Astrocyte of the cerebellum (primary cell): ENCODE measurements around the gene PDZRN3.
A peak's percentile ranks its signal among the peaks of the same experiment; 100 is the strongest.

Experiments
- DNase-seq: peaks from one replicate; pipeline ENCODE4 v3.0.0-alpha.2; 2011; ENCODE audit warnings: low read depth
- H3K4me3 ChIP-seq: 2 replicates; pipeline ENCODE4 v1.5.1; 2011; ENCODE audit warnings: mild to moderate bottlenecking, low read depth, low read length, moderate library complexity
- in situ Hi-C: cut with HindIII; loops from 2 replicates; pipeline ENCODE4 v1.10.0; 2017; ENCODE audit warnings: low sequenced_read_pairs
- TF ChIP-seq, protein P1 (sequence below): IDR thresholded peaks from 2 replicates; pipeline ENCODE4 v1.5.1; 2012; ENCODE audit warnings: low read length, low read depth, moderate library complexity, mild to moderate bottlenecking; ENCODE audit errors: missing control alignments

The PDZRN3 gene

DNA sequence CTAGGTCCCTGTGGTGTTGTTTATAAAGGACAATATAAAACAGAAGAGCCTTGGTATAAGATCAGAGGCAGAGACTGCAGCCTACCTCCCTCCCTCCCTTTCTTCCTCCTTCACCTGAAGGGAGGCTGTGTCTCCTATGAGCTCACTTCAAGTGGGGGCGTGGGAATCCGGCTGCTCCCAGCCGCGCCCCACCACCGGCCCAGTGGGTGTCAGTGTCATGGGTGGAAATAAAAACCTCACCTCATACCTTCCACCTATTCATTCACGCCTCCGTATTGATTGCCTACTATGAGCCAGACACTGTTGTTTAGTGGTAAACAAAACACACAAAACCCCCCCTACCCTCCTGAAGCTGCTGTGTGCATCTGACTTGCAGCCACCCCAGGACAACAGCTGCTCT is 181.9 kb downstream of the PDZRN3 start:
- in situ Hi-C loops: no loop called here
- no peak overlapping the region for H3K4me3 ChIP-seq
- no peak for DNase-seq
- TF ChIP-seq, protein P1, sequence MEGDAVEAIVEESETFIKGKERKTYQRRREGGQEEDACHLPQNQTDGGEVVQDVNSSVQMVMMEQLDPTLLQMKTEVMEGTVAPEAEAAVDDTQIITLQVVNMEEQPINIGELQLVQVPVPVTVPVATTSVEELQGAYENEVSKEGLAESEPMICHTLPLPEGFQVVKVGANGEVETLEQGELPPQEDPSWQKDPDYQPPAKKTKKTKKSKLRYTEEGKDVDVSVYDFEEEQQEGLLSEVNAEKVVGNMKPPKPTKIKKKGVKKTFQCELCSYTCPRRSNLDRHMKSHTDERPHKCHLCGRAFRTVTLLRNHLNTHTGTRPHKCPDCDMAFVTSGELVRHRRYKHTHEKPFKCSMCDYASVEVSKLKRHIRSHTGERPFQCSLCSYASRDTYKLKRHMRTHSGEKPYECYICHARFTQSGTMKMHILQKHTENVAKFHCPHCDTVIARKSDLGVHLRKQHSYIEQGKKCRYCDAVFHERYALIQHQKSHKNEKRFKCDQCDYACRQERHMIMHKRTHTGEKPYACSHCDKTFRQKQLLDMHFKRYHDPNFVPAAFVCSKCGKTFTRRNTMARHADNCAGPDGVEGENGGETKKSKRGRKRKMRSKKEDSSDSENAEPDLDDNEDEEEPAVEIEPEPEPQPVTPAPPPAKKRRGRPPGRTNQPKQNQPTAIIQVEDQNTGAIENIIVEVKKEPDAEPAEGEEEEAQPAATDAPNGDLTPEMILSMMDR: no peak

DNA sequence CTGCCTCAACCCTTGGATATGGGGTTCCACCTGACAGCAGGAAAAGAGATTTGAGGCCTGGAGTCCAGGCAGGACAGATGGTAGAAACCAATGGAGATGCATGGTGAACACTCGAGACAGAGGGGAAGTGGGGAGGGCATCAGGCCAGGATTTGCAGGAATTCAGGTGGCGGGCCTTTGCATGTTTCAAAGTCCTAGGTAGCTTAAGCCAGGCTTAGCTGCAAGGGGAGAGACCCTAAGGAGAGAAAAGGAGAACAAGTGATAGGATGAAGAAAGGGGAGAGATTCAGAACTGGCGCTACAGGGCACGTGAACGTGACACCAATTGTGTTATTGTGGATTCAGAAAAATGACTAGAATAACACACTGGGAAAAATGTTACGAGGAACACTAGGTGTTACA is 182.6 kb downstream of the PDZRN3 start:
- H3K4me3 ChIP-seq: no peak overlapping the region
- in situ Hi-C loops: no loop called here
- no peak for DNase-seq
- TF ChIP-seq, protein P1: no peak

DNA sequence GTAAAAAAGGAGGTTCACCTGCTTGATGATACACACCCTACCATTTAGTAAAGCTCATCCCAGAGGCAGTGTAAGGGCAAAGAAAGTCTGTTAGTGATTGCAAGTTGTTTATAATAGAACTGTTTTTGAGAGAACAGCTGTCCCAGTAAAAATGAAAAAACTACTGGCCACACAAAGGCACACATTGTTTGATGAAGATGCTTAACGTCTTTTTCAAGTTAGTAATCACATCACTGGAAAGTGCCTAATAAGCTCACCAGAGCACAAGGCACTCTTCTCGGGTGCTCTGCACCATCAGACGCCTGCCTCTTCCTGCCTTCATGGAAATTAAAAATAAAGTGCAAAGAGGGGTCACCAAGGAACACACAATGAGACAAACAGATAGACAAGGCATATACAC is 186.9 kb downstream of the PDZRN3 start:
- no peak overlapping the region for H3K4me3 ChIP-seq
- TF ChIP-seq, protein P1: no peak
- no peak for DNase-seq
- in situ Hi-C loops: no loop called here

DNA sequence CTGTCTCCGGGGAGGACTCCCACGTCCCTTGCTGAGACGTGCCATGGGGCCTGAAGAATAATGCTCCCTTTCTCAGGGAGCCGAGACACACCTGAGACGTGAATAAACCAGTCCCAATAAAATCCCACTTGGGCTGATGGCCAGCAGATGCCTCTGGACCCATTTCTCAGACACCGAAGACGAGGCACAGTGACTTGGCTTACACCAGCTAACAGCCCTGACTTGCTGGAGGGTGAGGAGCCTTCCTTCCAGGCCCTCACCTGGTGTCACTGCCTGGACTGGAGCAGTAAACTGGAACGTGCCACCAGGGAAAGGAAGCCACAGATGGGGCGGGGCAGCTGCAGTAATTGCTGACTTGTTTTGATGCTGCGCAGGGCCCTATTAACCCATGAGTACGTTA is 189.7 kb downstream of the PDZRN3 start:
- TF ChIP-seq, protein P1: no peak
- DNase-seq: no peak
- in situ Hi-C loops: no loop called here
- no peak overlapping the region for H3K4me3 ChIP-seq

DNA sequence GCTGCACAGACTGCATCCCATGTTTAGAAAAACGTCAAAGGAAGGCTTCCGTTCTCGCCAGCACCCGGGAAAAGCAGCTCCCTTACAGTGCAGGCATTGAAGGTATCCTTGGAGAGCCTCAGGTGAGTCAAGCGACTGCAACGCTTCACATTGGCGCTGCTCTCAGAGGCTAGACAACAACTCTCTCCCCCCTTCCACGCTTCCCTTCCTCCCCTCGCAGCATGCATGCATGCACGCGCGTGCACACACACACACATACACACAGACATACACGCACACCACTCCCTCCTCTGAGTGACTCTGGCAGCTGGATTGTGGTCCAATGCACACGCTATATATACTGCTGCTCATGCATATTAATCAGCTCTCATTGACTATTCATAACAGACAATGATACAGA is 191.1 kb downstream of the PDZRN3 start:
- peak overlapping the region; percentile 9 for H3K4me3 ChIP-seq
- in situ Hi-C loops: no loop called here
- no peak for DNase-seq
- TF ChIP-seq, protein P1: no peak

DNA sequence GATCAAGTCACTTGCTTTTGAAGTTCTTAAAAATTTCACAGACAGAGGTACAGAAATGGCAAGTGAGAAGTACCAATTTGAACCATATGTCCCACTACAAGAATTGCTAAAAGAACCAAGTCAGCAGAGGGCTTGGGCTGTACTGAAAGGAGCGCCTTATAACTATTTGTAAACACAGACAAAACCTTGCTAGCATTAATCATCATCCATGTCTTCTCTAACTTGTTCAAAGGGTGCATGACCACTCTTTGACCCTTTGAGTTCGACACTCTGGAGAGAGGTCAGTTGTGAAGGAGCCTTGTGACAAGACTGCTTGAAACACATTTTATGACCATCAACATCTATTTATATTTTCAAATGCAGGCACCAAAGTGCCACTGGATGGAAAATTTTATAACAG is 191.7 kb downstream of the PDZRN3 start:
- no peak for DNase-seq
- peak overlapping the region; percentile 9 for H3K4me3 ChIP-seq
- TF ChIP-seq, protein P1: no peak
- in situ Hi-C loops: no loop called here

DNA sequence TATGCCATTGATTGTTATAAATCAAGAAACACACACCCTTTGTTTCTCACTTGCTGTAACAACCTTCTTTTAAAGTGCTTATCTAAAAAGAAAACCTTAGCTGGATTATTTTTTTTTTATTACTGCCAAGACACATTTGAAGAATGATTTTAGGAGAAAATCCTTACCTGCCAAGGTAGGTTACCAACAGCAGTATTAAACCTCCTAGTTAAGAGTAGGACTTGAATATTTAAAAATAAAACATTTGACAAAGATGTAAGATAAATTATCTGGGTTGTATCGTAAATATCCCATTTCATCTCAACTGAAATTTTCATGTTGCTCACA is 192.1 kb downstream of the PDZRN3 start:
- in situ Hi-C loops: no loop called here
- H3K4me3 ChIP-seq: no peak overlapping the region
- TF ChIP-seq, protein P1: no peak
- DNase-seq: no peak
